GM18873 (cell line): ENCODE results near the gene MRPS12.

Experiments used
- ATAC-seq: cut with Tn5 transposase; IDR thresholded peaks from one replicate; pipeline ENCODE4 v1.9.1; 2021; ENCODE audit warnings: mild to moderate bottlenecking, moderate library complexity, moderate number of reproducible peaks; ENCODE audit not compliant: unreplicated experiment, low FRiP score

The MRPS12 gene

DNA sequence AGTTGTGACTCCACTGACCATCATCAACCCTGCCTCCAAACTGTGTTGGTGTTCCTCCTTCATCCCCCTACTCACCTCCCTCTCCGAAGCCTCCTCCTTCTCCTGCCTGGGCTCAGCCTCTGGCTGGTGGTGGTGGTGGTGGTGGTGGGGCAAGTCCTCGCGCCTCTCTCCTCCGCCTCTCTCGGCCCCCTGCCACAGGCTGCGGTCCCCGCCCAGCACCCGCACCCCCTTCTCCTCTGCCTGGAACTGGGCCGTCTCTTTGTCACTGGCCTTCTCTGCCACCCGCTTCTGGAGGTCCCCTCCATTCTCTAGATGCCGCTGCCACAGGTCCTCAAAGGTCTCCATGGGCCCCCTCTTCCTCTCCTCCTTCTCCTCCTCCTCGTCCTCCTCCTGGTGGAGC is 20.3 kb upstream of the MRPS12 start:
- no peak for ATAC-seq

DNA sequence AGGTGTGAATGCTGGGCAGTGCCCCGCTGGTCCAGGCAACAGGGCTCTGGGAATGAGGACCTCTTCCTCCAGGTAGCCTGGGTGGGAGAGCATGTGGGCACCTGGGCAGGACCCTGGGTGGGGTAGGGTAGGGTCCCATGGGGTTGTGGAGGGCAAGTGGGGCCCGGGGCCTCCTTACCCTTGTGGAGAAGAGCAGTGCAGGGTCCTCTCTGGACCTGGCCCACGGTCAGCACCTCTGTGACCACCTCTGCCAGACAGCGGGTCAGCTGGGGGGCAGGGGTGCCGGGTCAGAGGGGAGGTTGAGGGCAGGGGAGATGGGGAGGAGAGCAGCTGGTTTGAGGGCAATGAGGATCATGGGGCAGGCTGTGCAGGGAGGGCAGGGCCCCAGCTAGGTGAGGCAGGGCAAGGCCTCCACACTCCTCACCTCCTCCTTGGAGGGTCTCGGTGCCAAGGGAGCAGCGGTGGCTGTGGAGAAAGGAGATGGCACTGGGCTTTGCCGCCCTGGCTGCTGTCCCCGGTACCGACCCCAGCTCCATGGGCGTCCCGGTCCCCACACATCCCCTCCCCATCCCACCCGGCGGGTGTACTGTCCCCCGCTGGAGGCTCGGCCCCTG is 19.2 kb upstream of the MRPS12 start:
- no peak for ATAC-seq

DNA sequence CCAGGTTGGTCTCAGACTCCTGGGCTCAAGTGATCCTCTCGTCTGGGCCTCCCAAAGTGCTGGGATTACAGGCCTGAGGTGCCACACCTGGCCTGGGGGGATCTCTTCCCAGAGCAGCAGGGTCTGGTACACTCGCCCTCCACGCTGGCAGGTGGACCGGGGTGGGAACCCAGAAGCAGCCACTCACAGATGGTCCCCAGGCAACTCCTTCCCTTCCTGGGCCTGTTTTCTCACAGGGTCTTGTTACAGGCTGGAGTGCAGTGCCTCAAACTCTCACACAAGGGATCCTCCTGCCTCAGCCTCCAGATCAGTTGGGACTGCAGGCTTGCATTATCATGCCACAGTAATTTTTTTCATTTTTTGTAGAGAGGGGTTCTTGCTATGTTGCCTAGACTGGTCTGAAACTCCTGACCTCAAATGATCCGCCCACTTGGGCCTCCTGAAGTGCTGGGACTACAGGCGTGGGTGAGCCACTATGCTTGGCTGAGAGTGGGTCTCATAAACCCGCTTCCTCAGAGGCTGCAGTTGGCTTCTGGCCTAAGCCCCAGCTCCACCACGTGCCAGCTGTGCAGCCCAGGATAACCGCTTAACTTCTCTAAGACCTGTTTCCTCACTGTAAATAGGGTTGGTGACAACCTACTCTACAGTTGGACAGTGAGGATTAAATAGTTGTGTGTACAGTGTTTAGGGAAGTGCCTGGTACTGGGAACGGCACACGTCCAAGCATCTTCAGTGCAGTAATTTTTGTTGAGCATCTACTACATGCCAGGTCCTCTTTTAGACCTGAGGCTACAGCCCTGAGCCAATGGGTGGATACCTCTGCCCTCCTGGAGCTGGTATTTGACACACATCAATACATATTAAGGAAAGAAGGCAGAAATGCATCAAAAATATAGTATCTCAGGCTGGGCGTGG is 17.9 kb upstream of the MRPS12 start:
- ATAC-seq: no peak

DNA sequence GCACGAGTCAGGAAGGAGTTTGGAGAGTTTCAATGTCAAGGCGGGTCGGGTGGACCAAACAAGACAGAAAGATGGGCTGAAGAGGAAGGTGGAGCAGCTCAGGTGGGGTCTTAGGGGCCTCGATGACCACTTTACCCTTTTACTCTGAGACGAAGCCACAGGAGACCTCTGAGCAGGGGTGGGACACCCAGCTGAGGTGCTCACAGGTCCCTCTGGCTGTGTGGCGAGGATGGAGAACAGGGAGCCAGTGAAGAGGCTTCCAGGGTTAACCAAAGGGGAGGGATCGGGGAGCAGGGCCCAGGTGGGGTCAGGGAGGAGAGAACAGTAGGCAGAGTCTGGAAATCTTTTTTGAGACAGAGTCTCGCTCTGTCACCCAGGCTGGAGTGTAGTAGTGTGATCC is 16.8 kb upstream of the MRPS12 start:
- ATAC-seq: no peak

DNA sequence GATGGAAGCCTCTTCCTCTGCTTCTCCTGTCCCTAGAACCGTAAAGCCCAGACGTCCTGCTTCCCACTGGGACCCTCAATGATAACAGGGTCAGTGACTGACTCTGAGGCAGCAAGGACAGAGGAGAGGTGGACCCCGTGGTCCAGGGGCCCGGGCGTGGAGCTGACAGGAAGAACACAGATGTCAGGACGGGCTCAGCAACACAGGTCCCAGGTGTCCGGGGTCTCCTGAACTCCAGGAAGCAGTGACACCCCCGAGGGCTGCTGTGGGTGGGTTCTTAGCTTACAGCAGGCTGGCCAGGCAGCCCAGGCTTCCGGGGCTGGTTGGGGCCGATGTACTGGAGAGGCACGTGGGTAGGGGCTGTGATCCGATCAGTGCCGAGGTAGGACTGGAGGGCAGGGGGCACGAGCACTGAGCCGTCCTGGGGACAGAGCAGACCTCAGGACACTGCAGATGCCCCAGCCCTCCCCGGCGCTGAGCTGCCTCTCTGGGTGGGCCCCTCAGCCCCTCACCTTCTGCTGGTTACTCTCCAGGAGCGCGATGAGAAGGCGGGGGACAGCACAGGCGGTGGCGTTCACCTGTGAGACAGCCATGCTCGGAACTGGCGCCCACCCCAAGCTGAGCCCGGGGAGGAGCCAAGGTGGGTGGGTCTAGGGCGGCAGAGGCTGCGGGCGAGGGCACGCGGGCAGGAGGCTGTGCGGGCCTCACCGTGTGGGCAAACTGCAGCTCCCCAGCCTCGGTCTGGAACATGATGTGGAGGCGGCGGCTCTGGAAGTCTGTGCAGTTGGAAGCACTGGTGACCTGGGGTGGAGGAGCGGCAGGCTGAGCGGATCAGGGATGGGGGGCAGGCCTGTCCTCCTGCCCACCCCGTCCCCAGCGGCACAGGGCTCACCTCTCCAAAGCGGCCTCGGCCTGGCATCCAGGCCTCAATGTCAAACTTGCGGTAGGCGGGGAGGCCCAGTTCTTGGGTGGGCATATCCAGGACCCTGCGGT is 15.1 kb upstream of the MRPS12 start:
- ATAC-seq: no peak

DNA sequence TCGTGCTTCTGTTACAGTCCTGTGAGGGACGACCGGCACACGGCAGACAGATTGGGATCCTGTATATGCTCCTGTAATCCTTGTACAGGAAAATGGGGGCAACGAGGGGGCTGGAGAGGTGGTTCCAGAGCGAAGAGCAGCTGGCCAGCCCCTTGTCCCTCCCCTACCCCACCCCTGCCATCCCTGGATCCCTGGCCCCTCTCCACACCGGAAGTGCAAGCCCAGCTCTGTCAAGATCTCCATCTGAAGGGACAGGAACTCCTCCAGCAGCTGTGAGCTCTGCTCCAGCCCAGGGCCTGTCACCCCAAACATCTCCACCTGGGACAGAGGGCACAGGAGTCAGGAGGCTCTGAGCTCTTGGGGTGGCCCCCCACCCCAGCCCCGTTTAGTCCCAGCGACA is 13.2 kb upstream of the MRPS12 start:
- ATAC-seq: no peak

DNA sequence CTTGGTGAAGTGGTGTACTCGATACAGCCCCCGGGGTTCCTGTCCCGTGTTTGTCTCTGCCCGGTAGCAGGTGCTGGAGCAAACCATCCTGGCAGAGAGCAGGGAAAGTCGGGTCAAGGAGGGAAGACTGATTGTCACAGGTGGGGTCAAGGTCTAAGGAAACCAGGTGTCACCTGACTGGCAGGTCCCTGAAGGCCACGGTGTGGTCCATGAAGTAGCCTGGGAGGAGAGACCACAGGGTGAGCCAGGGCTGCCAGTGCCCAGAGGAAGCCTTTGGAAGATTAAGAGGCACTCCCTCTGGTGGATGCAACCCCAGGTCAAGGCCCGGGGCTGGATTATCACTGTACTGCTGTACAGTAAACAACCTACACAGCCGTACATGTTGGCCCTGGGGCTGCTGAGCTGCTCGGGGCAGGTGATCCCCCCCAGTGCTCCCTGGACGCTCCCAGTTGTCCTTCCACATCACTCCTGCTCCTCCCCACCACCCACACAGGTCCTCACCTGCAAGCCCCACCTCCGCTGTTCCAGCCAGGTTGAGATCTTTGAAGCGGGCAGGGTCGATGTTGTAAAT is 12.7 kb upstream of the MRPS12 start:
- no peak for ATAC-seq

DNA sequence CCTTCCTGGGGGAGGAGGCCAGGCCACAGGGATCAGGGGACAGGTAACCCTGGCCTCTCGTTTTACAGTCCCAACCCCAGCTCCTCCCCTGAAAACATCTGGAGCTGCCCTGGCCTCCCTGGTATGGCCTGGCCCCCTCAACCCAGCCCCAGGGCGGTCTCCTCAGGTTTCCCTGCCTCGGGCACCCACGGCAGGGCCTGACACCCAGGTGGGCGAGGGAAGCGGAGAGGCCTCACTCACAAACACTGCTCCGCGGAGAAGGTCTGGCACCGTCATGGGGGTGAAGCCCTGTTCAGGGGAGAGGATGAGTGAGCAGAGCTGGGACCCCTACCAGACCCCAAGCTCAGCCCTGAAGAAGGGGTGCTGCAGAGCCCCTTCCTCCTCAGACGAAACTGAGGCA is 12.2 kb upstream of the MRPS12 start:
- ATAC-seq: no peak

DNA sequence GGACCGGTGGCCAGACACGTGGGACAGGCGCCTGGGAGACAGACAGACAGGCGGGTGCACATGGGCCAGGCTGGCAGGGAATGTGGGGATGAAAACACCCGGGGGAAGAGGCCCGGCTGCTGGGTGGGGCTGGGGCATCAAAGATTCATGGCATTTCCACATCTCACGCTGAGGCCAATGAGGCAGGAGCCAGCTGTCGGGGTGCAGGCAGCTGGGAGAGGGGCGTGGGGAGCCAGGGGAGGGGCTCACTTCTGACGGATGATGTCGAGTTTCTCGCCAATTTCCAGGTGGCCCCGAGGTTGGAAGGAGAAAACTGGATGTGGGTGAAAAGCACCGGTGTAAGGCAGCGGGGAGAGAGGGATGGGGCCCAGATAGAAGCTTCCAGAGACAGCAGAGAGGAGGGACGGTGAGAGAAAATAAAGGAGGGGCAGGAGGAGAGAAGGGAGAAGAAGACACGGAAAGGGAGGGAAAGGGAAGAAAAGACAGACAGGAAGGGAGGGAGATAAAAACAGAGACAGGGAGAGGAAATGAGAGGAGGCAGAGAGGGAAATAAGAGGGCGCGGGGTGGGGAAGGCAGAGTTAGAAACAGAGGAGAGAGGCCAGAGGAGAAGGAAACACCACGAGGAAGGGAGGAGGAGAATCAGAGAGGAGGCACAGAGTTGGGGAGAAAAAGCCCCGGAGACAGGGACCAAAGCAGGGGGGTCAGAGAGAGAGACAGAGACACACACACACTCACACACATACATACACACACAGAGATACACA is 10.7 kb upstream of the MRPS12 start:
- no peak for ATAC-seq

DNA sequence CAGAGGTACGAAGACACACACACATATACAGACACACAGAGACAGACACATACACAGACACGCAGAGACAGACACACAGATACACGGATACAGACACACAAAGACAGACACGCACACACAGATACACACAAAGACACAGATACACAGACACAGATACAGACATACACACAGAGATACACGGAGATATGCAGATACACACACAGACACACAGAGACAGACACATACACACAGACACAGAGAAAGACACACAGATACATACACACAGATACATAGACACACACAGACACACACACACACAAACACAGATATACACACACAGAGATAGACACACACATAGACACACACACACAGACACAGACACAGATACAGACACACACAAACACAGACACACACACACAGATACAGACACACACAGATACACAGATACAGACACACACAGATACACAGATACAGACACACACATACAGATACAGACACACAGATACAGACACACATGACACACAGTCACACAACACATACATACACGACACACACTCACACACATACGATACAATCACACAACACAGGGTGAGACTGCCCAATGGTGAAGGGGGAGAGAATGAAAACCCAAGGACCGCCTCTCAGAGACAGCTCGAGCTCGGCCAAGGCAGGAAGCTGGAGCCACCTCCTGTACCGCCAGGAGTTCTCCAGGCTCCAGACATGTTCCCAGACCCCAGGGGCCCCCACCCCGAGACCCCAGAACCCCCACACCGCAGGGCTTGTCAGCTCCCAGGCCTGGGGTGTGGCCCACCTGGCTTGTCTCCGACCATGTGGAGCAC is 9.9 kb upstream of the MRPS12 start:
- no peak for ATAC-seq

DNA sequence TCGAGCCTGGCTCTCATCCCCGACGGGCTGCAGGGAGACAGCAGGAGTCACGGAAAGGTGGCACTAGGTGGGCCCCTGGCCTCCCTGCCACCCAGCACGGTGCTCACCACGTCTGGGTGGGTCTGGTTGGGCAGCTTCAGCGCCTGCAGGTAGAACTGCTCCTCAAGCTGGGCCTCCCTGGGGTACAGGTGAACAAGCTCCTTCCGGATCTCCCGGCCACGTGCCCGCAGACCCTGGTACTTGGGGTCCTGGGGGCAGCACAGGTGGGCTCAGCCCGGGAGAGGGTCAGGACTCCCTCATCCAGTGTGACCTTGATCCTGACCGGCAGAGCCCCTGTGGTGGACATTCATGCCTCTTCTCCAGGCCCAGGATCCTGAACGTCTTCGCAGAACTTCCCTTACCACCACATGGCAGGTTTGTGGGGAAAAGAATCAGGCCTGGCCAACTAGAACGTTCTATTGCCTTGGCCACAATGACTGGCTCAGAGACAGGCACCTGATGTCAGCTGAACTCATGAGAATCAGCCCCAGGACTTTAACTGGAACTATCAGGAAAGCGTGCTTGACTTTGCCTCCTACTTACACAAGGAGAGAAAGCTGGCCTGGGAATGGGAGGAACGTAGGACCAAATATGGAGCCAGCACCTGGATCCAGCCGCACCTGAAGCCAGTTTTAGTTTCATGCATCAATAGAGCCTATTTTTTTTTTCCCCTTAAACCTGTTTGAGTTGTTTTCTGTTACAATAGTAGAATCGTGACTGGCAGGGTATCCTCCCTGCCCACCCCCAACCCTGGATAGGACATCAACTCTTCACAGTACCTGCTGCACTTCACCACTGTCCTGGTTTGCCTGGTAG is 9.1 kb upstream of the MRPS12 start:
- ATAC-seq: no peak

DNA sequence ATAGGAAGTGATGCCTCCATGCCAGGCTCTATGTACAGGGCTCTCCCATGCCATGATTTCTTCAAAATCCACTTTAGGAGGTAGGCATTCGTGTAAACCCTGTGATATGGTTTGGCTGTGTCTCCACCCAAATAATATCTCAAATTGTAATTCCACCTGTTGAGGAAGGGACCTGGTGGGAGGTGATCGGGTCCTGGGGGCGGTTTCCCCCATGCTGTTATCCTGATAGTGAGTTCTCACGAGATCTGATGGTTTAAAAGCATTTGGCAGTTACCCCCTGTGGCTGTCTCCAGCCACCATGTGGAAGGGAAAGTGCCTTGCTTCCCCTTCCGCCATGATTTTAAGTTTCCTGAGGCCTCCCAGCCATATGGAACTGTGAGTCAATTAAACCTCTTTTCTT is 8.3 kb upstream of the MRPS12 start:
- ATAC-seq: no peak

DNA sequence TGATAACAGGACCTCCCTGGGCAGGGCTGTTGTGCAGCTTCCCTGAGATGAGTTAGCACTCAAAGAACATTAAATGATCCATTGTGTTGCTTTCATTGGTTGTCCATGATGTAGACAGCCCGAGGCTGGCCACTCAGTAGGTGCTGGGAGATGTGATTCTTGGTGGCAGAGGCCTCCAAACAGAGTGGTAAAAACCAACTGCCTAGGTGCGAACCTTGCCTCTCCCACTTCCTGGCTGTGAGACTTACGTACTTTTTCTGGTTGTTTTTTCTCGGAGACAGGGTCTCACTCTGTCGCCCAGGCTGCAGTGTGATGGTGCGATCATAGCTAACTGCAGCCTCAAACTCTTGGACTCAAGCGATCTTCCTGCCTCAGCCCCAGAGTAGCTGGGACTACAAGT is 6.4 kb upstream of the MRPS12 start:
- ATAC-seq: no peak

DNA sequence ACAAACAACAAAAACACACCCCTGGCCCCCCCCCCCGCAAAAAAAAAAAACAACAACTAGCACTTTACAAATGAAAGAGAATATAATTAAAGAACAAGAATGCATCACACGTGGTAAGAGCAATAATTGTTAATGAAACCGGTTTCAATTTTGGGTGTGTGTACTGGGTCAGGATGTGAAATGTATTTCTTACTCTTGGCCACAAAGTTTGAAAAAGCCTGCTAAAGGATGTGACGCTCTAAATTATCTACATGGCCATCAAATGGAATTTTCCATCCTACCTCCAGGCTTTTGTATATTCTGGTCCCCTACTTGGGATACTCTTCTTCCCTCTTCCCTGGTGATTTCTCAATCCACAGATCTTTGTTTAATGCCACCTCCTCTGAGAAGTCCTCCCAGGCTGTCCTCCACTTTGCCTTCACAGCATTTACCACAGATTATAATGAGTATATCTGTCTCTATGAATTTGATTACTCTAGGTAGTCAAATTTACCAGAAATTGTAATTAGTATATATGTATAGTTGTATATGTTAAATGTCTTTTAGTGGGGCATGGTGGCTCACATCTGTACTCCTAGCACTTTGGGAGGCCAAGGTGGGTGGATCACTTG is 2.2 kb upstream of the MRPS12 start:
- ATAC-seq: no peak

DNA sequence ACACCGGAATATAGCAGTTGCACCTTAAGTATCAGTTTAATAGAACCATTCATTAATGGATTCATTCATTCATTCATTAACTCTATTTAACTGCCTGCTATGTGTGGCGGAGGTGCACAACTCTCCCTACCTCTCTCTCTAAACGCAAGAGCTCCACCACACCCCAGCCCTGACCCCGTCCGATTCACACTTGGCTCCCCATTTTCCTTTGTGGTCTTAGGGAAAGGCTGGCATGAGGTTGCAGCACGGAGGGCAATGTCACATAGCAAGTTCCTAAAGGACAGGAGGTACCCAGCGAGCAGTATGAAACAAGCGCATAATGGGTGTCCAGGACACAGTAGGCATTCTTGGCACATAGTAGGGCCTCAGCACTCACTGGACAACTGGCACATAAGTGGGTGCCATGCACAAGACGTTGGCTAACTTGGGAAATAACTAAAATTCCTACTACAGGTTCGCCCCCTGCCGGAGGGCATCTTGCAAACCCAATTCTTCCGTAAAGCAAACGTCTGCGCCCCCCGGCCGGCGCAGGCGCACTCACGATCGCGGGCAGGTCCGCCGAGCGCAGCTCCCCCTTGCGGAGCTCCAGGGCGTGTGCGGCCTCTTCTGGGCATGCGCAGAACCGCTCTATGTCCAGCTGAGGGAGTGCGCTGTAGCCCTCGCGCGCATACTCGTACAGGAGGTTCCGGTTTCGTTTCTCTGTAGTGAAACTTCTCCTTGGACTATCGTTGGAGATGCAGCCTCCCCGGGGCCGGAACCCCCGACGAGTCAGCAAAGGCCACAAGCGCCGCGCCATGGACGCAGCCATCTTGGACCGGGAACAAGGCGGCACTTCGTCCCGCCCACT is 592 bp upstream of the MRPS12 start, which contains the start of gene SARS2:
Gene SARS2, minus strand, starts transcription at position 835 of the 847 bp plus-strand sequence. Its CDS starts 27 bp downstream, at position 808.
- peak; percentile 60 for ATAC-seq

DNA sequence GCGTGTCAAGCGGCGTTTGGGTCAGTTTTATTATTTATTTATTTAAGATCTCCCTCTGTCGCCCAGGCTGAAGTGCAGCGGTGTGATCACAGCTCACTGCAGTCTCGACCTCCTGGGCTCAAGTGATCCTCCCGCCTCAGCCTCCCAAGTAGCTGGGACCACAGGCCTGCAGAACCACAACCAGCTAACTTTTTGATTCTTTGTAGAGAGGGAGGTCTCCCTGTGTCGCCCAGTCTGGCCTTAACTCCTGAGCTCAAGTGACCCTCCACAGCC is 713 bp downstream of the MRPS12 start:
- ATAC-seq: no peak
